Lower leg skin (tissue), 4 donors: Measurements from ENCODE around the gene SPEM3. TPM values are rescaled to one million over a fixed set of nuclear protein-coding genes. Genes with fewer than 3 reads are reported as not detected.

Experiments used
- DNase-seq, 2 donors: peaks; one replicate each; pipeline ENCODE4 v3.0.0-alpha.2; 2019; ENCODE audit warnings: low spot score in 2 of 2
- H3K4me3 ChIP-seq: fragments of 200-600 bp; sonication (generic); 2 replicates; pipeline ENCODE4 v1.5.1; 2017; ENCODE audit warnings: mild to moderate bottlenecking, low read depth; ENCODE audit not compliant: poor library complexity, severe bottlenecking
- CTCF ChIP-seq, 3 donors: fragments of 450-650 bp; IDR thresholded peaks; one replicate each; pipeline ENCODE4 v1.5.1; 2016; ENCODE audit warnings: antibody characterized with exemption in 3 of 3, mild to moderate bottlenecking in 3 of 3, moderate library complexity in 2 of 3
- POLR2A ChIP-seq, 2 donors: fragments of 450-650 bp; IDR thresholded peaks; one replicate each; pipeline ENCODE4 v1.6.1; 2016 to 2017; ENCODE audit warnings: antibody characterized with exemption in 2 of 2, mild to moderate bottlenecking in 1 of 2, moderate library complexity in 1 of 2
- WGBS, 2 donors: methylation state at CpG; one replicate each; pipeline ENCODE4 v1.1.5; 2018; 5-methylcytosine and 5-hydroxymethylcytosine counted together
- intact Hi-C: fragments of 100-400 bp; cut with DNase I; formaldehyde crosslinking; loops from one replicate; pipeline ENCODE4 v1.15.0; 2023; ENCODE audit warnings: low total_unique reads
- total RNA-seq, 4 donors: library from RNA; depleted of rRNA; stranded (reverse); fragments of >200 nt; gene quantifications; one replicate each; pipeline ENCODE4 v1.1.0, GENCODE V29; 2016

The SPEM3 gene
- total RNA-seq, 4 donors from 2014 or later, result not detected

- TF ChIP-seq POLR2A (IDR thresholded peaks at IDR 0.05), result no peak
- TF ChIP-seq CTCF (IDR thresholded peaks at IDR 0.05), result no peak
- intact Hi-C loops, result no loop called here
- 77 to 81% methylated on average over 31 to 37 of the region's 42 CpGs for WGBS, 2 donors
- DNase-seq, result no peak
- H3K4me3 ChIP-seq, result no peak overlapping the region
These were observed 35.7 kb upstream of the SPEM3 start for GRCh38 chr17:7392696-7393612.

GRCh38 chr17:7393613-7394451 lies 34.8 kb upstream of the SPEM3 start:
- no peak for DNase-seq
- intact Hi-C loops, result no loop called here
- 5 to 9% methylated on average over 29 to 48 of the region's 48 CpGs for WGBS, 2 donors
- H3K4me3 ChIP-seq, result peak overlapping the region; percentile 61
- no peak for TF ChIP-seq CTCF (IDR thresholded peaks at IDR 0.05)
- TF ChIP-seq POLR2A (IDR thresholded peaks at IDR 0.05), result no peak

GRCh38 chr17:7394452-7395191 lies 34.0 kb upstream of the SPEM3 start, which contains the start of gene PLSCR3:
Gene PLSCR3, minus strand, starts transcription at chr17:7394525. Its CDS starts 415 bp downstream, at chr17:7394110.
- peak within 1 kb of the TSS; percentile 61 for H3K4me3 ChIP-seq
- DNase-seq, result peak; percentile 73 to 97
- intact Hi-C loops, result no loop called here
- WGBS, 2 donors, result 0 to 2% methylated on average over 21 of the region's 71 CpGs
- TF ChIP-seq CTCF (IDR thresholded peaks at IDR 0.05), result no peak
- peak in 1 of 2 donors; percentile 89 for TF ChIP-seq POLR2A (IDR thresholded peaks at IDR 0.05)

GRCh38 chr17:7396147-7396546 lies 32.5 kb upstream of the SPEM3 start:
- intact Hi-C loops, result no loop called here
- no peak for TF ChIP-seq POLR2A (IDR thresholded peaks at IDR 0.05)
- TF ChIP-seq CTCF (IDR thresholded peaks at IDR 0.05), result no peak
- no peak overlapping the region for H3K4me3 ChIP-seq
- DNase-seq, result no peak
- WGBS, 2 donors, result 90 to 94% methylated on average over 4 of the region's 4 CpGs

- no peak for TF ChIP-seq CTCF (IDR thresholded peaks at IDR 0.05)
- no peak for TF ChIP-seq POLR2A (IDR thresholded peaks at IDR 0.05)
- intact Hi-C loops, result no loop called here
- WGBS, 2 donors, result 87 to 89% methylated on average over 2 of the region's 2 CpGs
- H3K4me3 ChIP-seq, result no peak overlapping the region
- no peak for DNase-seq
These were observed 30.0 kb upstream of the SPEM3 start for GRCh38 chr17:7398612-7399011.
